ENCODE measurements around the gene GTSF1L.

- TF ChIP-seq, protein P1, sequence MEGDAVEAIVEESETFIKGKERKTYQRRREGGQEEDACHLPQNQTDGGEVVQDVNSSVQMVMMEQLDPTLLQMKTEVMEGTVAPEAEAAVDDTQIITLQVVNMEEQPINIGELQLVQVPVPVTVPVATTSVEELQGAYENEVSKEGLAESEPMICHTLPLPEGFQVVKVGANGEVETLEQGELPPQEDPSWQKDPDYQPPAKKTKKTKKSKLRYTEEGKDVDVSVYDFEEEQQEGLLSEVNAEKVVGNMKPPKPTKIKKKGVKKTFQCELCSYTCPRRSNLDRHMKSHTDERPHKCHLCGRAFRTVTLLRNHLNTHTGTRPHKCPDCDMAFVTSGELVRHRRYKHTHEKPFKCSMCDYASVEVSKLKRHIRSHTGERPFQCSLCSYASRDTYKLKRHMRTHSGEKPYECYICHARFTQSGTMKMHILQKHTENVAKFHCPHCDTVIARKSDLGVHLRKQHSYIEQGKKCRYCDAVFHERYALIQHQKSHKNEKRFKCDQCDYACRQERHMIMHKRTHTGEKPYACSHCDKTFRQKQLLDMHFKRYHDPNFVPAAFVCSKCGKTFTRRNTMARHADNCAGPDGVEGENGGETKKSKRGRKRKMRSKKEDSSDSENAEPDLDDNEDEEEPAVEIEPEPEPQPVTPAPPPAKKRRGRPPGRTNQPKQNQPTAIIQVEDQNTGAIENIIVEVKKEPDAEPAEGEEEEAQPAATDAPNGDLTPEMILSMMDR (IDR thresholded peaks at IDR 0.05) = no peak
- no peak for TF ChIP-seq POLR2A (IDR thresholded peaks at IDR 0.05)
Observed at GRCh38 chr20:43752561-43753301, 25.9 kb upstream of the GTSF1L start.

All from heart left ventricle (tissue), 13 donors.